ENCODE results near the gene CCDC192. TPM values are rescaled to one million over a fixed set of nuclear protein-coding genes. Genes with fewer than 3 reads are reported as not detected.

Gene CCDC192
- total RNA-seq, 1 donor from 2014 or later = not detected

- H3K27me3 ChIP-seq (ENCODE audit: control insufficient read depth, insufficient read depth, low read length) = no peaks in the 10 kb centered on the region
- no peak for DNase-seq (ENCODE audit: low read depth)
- TF ChIP-seq, protein P1, sequence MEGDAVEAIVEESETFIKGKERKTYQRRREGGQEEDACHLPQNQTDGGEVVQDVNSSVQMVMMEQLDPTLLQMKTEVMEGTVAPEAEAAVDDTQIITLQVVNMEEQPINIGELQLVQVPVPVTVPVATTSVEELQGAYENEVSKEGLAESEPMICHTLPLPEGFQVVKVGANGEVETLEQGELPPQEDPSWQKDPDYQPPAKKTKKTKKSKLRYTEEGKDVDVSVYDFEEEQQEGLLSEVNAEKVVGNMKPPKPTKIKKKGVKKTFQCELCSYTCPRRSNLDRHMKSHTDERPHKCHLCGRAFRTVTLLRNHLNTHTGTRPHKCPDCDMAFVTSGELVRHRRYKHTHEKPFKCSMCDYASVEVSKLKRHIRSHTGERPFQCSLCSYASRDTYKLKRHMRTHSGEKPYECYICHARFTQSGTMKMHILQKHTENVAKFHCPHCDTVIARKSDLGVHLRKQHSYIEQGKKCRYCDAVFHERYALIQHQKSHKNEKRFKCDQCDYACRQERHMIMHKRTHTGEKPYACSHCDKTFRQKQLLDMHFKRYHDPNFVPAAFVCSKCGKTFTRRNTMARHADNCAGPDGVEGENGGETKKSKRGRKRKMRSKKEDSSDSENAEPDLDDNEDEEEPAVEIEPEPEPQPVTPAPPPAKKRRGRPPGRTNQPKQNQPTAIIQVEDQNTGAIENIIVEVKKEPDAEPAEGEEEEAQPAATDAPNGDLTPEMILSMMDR (IDR thresholded peaks at IDR 0.05; ENCODE audit: insufficient read depth, low read length, poor library complexity, severe bottlenecking) = no peak
- H3K4me3 ChIP-seq (ENCODE audit: low read depth, low read length) = no peak overlapping the region
- H3K36me3 ChIP-seq (ENCODE audit: control insufficient read depth, insufficient read depth, low read length) = no peaks in the 10 kb centered on the region
Measured at GRCh38 chr5:127893232-127893631, 190.0 kb downstream of the CCDC192 start.

DNA sequence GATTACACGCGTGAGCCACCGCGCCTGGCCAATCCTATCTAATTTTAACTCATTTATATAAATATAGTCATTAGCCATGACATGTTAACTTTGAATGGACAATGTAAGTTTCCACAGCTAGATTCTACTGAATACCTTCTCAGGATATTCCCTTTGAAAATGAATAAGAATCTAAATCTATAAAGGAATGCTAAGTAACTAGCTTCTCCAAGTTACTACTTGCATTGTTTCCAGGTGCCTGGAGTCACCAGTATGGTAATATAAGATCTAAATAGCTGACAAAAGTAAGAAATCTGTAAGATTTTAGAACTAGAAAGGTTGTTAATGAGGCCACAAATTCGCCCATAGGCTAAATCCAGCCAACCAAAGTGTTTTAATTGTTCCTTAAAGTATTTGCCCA lies 191.3 kb downstream of the CCDC192 start:
- Histone ChIP-seq H3K27me3 (ENCODE audit: control insufficient read depth, insufficient read depth, low read length) (no peaks in the 10 kb centered on the region), H3K36me3 (ENCODE audit: control insufficient read depth, insufficient read depth, low read length) (no peaks in the 10 kb centered on the region), H3K4me3 (ENCODE audit: low read depth, low read length) (no peak overlapping the region)
- no peak for DNase-seq (ENCODE audit: low read depth)
- TF ChIP-seq, protein P1 (IDR thresholded peaks at IDR 0.05; ENCODE audit: insufficient read depth, low read length, poor library complexity, severe bottlenecking) = no peak

DNA sequence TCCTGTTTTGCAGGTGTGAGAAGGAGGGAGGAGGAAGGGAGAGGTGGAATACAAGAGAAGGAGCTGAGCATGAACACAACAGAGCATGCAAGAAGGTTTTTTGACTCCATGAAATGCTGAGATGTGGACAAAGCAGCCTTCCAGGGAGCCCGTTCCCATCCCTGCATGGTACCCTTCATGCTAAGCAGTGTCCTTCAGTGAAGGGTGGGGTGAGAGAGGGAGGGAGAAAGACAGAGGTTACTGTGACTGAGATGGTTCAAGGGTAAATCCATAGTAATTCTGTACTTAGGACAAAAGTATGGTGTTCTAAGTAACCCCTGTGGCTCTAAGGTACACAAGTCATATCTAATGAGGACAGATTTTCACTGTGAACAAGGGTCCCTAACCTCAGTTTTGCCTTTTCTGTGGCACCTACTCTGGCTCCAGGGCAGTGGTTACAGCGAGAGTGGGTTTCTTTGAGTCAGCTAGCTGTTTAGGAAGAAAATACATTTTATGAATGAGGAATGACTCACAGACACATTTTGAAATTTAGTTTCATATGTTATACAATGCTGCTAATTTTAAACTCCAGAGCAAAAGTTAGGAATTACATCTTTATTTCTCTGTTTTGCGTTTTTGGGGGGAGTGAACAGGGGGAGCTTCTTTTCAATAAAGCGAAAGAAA lies 195.5 kb downstream of the CCDC192 start:
- TF ChIP-seq, protein P1 (IDR thresholded peaks at IDR 0.05; ENCODE audit: insufficient read depth, low read length, poor library complexity, severe bottlenecking) = no peak
- no peaks in the 10 kb centered on the region for H3K36me3 ChIP-seq (ENCODE audit: control insufficient read depth, insufficient read depth, low read length)
- H3K27me3 ChIP-seq (ENCODE audit: control insufficient read depth, insufficient read depth, low read length) = no peaks in the 10 kb centered on the region
- H3K4me3 ChIP-seq (ENCODE audit: low read depth, low read length) = no peak overlapping the region
- no peak for DNase-seq (ENCODE audit: low read depth)

GRCh38 chr5:127899214-127899610 lies 196.0 kb downstream of the CCDC192 start:
- Histone ChIP-seq H3K27me3 (ENCODE audit: control insufficient read depth, insufficient read depth, low read length) (no peaks in the 10 kb centered on the region), H3K4me3 (ENCODE audit: low read depth, low read length) (no peak overlapping the region), H3K36me3 (ENCODE audit: control insufficient read depth, insufficient read depth, low read length) (no peaks in the 10 kb centered on the region)
- TF ChIP-seq, protein P1 (IDR thresholded peaks at IDR 0.05; ENCODE audit: insufficient read depth, low read length, poor library complexity, severe bottlenecking) = no peak
- DNase-seq (ENCODE audit: low read depth) = no peak

- TF ChIP-seq, protein P1 (IDR thresholded peaks at IDR 0.05; ENCODE audit: insufficient read depth, low read length, poor library complexity, severe bottlenecking) = no peak
- no peak for DNase-seq (ENCODE audit: low read depth)
- Histone ChIP-seq H3K27me3 (ENCODE audit: control insufficient read depth, insufficient read depth, low read length) (no peaks in the 10 kb centered on the region), H3K36me3 (ENCODE audit: control insufficient read depth, insufficient read depth, low read length) (no peaks in the 10 kb centered on the region), H3K4me3 (ENCODE audit: low read depth, low read length) (no peak overlapping the region)
Measured at GRCh38 chr5:127906562-127907204, 203.5 kb downstream of the CCDC192 start.

Measured in kidney epithelial cell (primary cell).